GM13977 (cell line): ENCODE results near the gene ABCC3.

Experiments used
- DNase-seq: peaks from one replicate; pipeline ENCODE4 v3.0.0; 2012; ENCODE audit warnings: low spot score
- in situ Hi-C: fragments of 300-500 bp; cut with MboI; formaldehyde crosslinking; loops from one replicate; pipeline ENCODE4 v1.12.0; 2022; ENCODE audit warnings: low sequenced_read_pairs, low pct_unique_long_range_greater_than_20kb, mixed read lengths, inconsistent platforms; ENCODE audit not compliant: unreplicated experiment
- TF ChIP-seq, protein P1 (sequence below): IDR thresholded peaks from 2 replicates; pipeline ENCODE4 v1.5.1; 2012; ENCODE audit warnings: mild to moderate bottlenecking, control low read depth; ENCODE audit not compliant: insufficient read depth; ENCODE audit errors: extremely low read depth, missing control alignments

Gene ABCC3

GRCh38 chr17:50642071-50642721 lies 7.5 kb downstream of the ABCC3 start:
- DNase-seq, result no peak
- TF ChIP-seq, protein P1, sequence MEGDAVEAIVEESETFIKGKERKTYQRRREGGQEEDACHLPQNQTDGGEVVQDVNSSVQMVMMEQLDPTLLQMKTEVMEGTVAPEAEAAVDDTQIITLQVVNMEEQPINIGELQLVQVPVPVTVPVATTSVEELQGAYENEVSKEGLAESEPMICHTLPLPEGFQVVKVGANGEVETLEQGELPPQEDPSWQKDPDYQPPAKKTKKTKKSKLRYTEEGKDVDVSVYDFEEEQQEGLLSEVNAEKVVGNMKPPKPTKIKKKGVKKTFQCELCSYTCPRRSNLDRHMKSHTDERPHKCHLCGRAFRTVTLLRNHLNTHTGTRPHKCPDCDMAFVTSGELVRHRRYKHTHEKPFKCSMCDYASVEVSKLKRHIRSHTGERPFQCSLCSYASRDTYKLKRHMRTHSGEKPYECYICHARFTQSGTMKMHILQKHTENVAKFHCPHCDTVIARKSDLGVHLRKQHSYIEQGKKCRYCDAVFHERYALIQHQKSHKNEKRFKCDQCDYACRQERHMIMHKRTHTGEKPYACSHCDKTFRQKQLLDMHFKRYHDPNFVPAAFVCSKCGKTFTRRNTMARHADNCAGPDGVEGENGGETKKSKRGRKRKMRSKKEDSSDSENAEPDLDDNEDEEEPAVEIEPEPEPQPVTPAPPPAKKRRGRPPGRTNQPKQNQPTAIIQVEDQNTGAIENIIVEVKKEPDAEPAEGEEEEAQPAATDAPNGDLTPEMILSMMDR, result no peak
- in situ Hi-C loops, result loop anchor here (10.0 kb wide), 1 partner anchor 157 kb away; no protein-coding TSS in a partner anchor

GRCh38 chr17:50642722-50643656 lies 8.3 kb downstream of the ABCC3 start:
- in situ Hi-C loops, result loop anchor here (10.0 kb wide), 1 partner anchor 158 kb away; no protein-coding TSS in a partner anchor
- TF ChIP-seq, protein P1, result no peak
- DNase-seq, result no peak

GRCh38 chr17:50645748-50646682 lies 11.3 kb downstream of the ABCC3 start:
- TF ChIP-seq, protein P1, result no peak
- DNase-seq, result no peak
- in situ Hi-C loops, result loop anchor here (10.0 kb wide), 1 partner anchor 161 kb away; no protein-coding TSS in a partner anchor

DNA sequence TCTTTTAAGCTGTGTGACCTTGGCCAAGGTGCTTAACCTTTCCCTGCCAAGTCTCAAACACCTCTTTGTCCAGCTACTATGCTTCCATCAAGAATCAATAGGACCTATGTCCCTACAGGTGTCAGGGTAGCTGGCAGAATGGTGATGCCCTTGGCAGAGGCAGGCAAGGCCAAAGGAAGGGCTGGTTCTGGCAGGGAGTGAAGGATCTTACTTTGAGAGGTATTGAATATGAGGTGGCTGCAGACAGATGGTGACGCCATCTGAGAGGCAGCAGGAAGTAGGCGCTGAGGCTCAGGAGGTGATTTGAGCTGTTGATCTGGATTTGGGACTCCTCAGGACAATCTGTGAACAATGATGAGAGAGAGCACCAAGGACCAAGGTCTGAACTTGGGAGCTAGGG lies 12.5 kb downstream of the ABCC3 start:
- in situ Hi-C loops, result loop anchor here (10.0 kb wide), 1 partner anchor 162 kb away; no protein-coding TSS in a partner anchor
- TF ChIP-seq, protein P1, result no peak
- no peak for DNase-seq

DNA sequence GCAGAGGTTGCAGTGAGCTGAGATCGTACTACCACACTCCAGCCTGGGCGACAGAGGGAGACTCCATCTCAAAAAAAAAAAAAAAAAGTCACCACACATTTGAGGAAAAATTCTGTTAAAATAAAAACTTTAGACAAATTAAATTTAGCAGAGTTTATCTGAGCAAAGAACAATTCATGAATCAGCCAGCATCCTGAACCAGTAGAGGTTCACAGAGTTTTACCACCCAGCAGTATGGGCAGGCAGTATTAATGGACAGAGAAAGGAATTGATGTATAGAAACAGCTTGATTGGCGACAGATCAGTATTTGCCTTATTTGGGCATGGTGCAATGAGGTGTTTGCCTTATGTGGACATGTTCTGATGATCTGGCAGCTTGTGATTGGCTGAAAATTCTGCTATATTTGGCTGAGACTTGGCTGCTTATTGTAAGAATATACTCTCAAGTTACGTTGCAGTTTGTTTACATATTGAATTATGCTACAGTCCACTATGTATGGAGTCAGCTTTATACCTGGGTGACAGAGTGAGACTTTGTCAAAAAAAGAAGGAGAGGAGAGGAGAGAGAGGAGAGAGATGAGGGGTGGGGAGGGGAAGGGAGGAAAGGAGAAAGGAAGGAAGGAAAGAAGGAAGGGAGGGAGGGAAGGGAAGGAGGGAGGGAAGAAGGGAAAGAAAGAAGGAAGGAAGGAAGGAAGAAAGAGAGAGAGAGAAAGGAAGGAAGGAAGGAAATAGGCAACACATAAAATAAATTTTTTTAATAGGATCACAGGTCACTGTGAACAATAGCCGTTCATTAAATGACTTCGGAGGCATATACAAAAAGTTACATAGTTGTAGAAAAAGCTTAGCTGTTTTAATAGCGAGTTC lies 14.6 kb downstream of the ABCC3 start:
- TF ChIP-seq, protein P1, result no peak
- in situ Hi-C loops, result loop anchor here (10.0 kb wide), 1 partner anchor 164 kb away; no protein-coding TSS in a partner anchor
- no peak for DNase-seq
